ENCODE results near the gene CFAP141.

- TF ChIP-seq CTCF (IDR thresholded peaks at IDR 0.05) (no peak), POLR2A (IDR thresholded peaks at IDR 0.05) (no peak), EP300 (IDR thresholded peaks at IDR 0.05) (no peak)
Observed at GRCh38 chr1:154179946-154180687, 26.0 kb downstream of the CFAP141 start.
